Prostate gland (tissue), 2 donors: ENCODE data around the gene ZNF599. TPM values are rescaled to one million over a fixed set of nuclear protein-coding genes. Genes with fewer than 3 reads are reported as not detected.

Experiments
- DNase-seq: peaks from one replicate; pipeline ENCODE4 v3.0.0-alpha.2; 2019; ENCODE audit warnings: low spot score
- H3K27ac ChIP-seq, 2 donors: fragments of 200-600 bp; sonication (generic); 2 replicates each; pipeline ENCODE4 v1.5.1; 2017 to 2019
- H3K27me3 ChIP-seq: fragments of 200-600 bp; sonication (generic); replicated peaks from 2 replicates; pipeline ENCODE4 v1.5.1; 2019; ENCODE audit not compliant: insufficient read depth
- H3K36me3 ChIP-seq, 2 donors: fragments of 200-600 bp; sonication (generic); 1 replicate in 1 of 2; 2 replicates in 1 of 2; pipeline versions ENCODE4 v1.5.1 to v1.8.1; 2017 to 2019
- H3K4me1 ChIP-seq: fragments of 200-600 bp; sonication (generic); replicated peaks from 2 replicates; pipeline ENCODE4 v1.5.1; 2019
- H3K4me3 ChIP-seq, 2 donors: fragments of 200-600 bp; sonication (generic); 2 replicates each; pipeline ENCODE4 v1.5.1; 2017 to 2019
- H3K9me3 ChIP-seq: fragments of 200-600 bp; sonication (generic); 2 replicates; pipeline ENCODE4 v1.5.1; 2017
- CTCF ChIP-seq, 4 experiments: fragments of 200-600 bp in 2 of 4; fragments of 450-650 bp in 2 of 4; sonication (generic) in 2 of 4; IDR thresholded peaks; 1 replicate in 3 of 4; 2 replicates in 1 of 4; pipeline ENCODE4 v1.5.1; 2016 to 2019; ENCODE audit warnings: antibody characterized with exemption in 4 of 4, mild to moderate bottlenecking in 2 of 4, moderate library complexity in 2 of 4
- POLR2A ChIP-seq: fragments of 450-650 bp; IDR thresholded peaks from one replicate; pipeline ENCODE4 v1.6.1; 2016; ENCODE audit warnings: antibody characterized with exemption, mild to moderate bottlenecking
- POLR2AphosphoS5 ChIP-seq: sonication (generic); formaldehyde crosslinking; IDR thresholded peaks from one replicate; pipeline ENCODE4 v1.6.1; 2017; ENCODE audit warnings: antibody characterized with exemption
- WGBS: methylation state at CpG from one replicate; pipeline ENCODE4 v1.1.5; 2018; 5-methylcytosine and 5-hydroxymethylcytosine counted together
- intact Hi-C: fragments of 100-400 bp; cut with DNase I; formaldehyde crosslinking; loops from one replicate; pipeline ENCODE4 v1.14.2; 2022
- total RNA-seq, 2 donors: library from RNA; depleted of rRNA; stranded (reverse); fragments of >200 nt; gene quantifications; one replicate each; pipeline ENCODE4 v1.1.0, GENCODE V29; 2016

The ZNF599 gene
- total RNA-seq, 2 donors from 2014 or later = 14.8 to 19.3 TPM

GRCh38 chr19:34711890-34712289 is 61.1 kb downstream of the ZNF599 start:
- H3K36me3 ChIP-seq = no peaks in the 10 kb centered on the region
- no peak for TF ChIP-seq CTCF (IDR thresholded peaks at IDR 0.05)
- TF ChIP-seq POLR2A = no peak
- no peak for TF ChIP-seq POLR2AphosphoS5
- H3K4me1 ChIP-seq = no peaks in the 10 kb centered on the region
- intact Hi-C loops = loop anchor here (2.0 to 5.0 kb wide), 2 partner anchors 73 to 210 kb away; no protein-coding TSS in a partner anchor
- no peaks in the 10 kb centered on the region for H3K27me3 ChIP-seq
- H3K27ac ChIP-seq = no peak overlapping the region
- 64% methylated on average over 6 of the region's 6 CpGs for WGBS
- no peaks in the 10 kb centered on the region for H3K9me3 ChIP-seq
- H3K4me3 ChIP-seq = no peak overlapping the region
- no peak for DNase-seq

Other genes starting within 250 kb of the ZNF599 start
- 1 to 10 TPM; 1.2 to 6.3 TPM for gene SCGB2B2, start 96.1 kb downstream of the ZNF599 start, total RNA-seq
- 10 to 100 TPM; 20.0 to 25.0 TPM for gene ZNF302, start 95.5 kb downstream of the ZNF599 start, total RNA-seq
- 10 to 100 TPM; 18.1 to 38.1 TPM for gene ZNF181, start 39.0 kb downstream of the ZNF599 start, total RNA-seq
- gene ZNF30, start 153.7 kb upstream of the ZNF599 start, total RNA-seq = 1 to 10 TPM; 2.3 to 7.2 TPM
- gene ZNF792, start 191.0 kb upstream of the ZNF599 start, total RNA-seq = 1 to 10 TPM; 8.2 to 9.3 TPM
- gene GRAMD1A, start 227.1 kb upstream of the ZNF599 start, total RNA-seq = 100 to 1,000 TPM in 1 of 2 donors, 10 to 100 TPM in 1; 32.2 to 120 TPM